Measurements from ENCODE around the gene SCGB3A1. TPM values are rescaled to one million over a fixed set of nuclear protein-coding genes. Genes with fewer than 3 reads are reported as not detected.

The SCGB3A1 gene
- total and polyA plus RNA-seq, 11 donors = 0.22 to 0.85 (median 0.57) TPM; not detected in 8

GRCh38 chr5:180541710-180542109 lies 49.6 kb downstream of the SCGB3A1 start:
- no peak overlapping the region for H3K27ac ChIP-seq
- TF ChIP-seq POLR2A (IDR thresholded peaks at IDR 0.05) = no peak
- TF ChIP-seq CTCF (IDR thresholded peaks at IDR 0.05) = no peak
- DNase-seq (no peak), ATAC-seq (no peak)
- peaks cover 0 to 20% (median 4%) of the 10 kb centered on the region in 9 donors for H3K36me3 ChIP-seq
- no peaks in the 10 kb centered on the region for H3K9me3 ChIP-seq
- H3K4me3 ChIP-seq = no peak overlapping the region
- intact Hi-C loops (cut with DNase I) = no loop called here
- no peaks in the 10 kb centered on the region for H3K4me1 ChIP-seq
- no peaks in the 10 kb centered on the region for H3K27me3 ChIP-seq
- WGBS, 4 donors = 86 to 96% (median 91%) methylated on average over 9 of the region's 9 CpGs

Other genes starting within 250 kb of the SCGB3A1 start
- gene GFPT2, start 238.2 kb downstream of the SCGB3A1 start, total RNA-seq = 10 to 100 TPM in 4 of 9 donors, 1 to 10 TPM in 5; 3.7 to 33.9 (median 8.5) TPM
- gene GFPT2, start 238.2 kb downstream of the SCGB3A1 start, polyA plus RNA-seq = 1 to 10 TPM; 4.1 to 9.9 TPM
- 10 to 100 TPM in 7 of 9 donors, 1 to 10 TPM in 2; 8.1 to 18.8 (median 13.0) TPM for gene CNOT6, start 97.1 kb downstream of the SCGB3A1 start, total RNA-seq
- 10 to 100 TPM in 1 of 2 donors, 1 to 10 TPM in 1; 3.1 to 12.3 TPM for gene CNOT6, start 97.1 kb downstream of the SCGB3A1 start, polyA plus RNA-seq
- gene FLT4, start 58.1 kb upstream of the SCGB3A1 start, total RNA-seq = 10 to 100 TPM in 2 of 9 donors, 1 to 10 TPM in 7; 2.1 to 13.7 (median 6.9) TPM
- 1 to 10 TPM; 5.0 to 5.4 TPM for gene FLT4, start 58.1 kb upstream of the SCGB3A1 start, polyA plus RNA-seq
- gene OR2Y1, start 148.6 kb upstream of the SCGB3A1 start, total RNA-seq = not detected
- gene OR2Y1, start 148.6 kb upstream of the SCGB3A1 start, polyA plus RNA-seq = not detected
- gene MGAT1, start 211.3 kb upstream of the SCGB3A1 start, total RNA-seq = 100 to 1,000 TPM in 3 of 9 donors, 10 to 100 TPM in 6; 50.9 to 162 (median 83.5) TPM
- gene MGAT1, start 211.3 kb upstream of the SCGB3A1 start, polyA plus RNA-seq = 100 to 1,000 TPM in 1 of 2 donors, 10 to 100 TPM in 1; 64.5 to 199 TPM